Kidney glomerular epithelial cell (primary cell): ENCODE measurements around the gene COG7.

Source experiments
- DNase-seq: peaks from one replicate; lab custom pipeline; 2025; lab: John Stamatoyannopoulos, UW

The COG7 gene

DNA sequence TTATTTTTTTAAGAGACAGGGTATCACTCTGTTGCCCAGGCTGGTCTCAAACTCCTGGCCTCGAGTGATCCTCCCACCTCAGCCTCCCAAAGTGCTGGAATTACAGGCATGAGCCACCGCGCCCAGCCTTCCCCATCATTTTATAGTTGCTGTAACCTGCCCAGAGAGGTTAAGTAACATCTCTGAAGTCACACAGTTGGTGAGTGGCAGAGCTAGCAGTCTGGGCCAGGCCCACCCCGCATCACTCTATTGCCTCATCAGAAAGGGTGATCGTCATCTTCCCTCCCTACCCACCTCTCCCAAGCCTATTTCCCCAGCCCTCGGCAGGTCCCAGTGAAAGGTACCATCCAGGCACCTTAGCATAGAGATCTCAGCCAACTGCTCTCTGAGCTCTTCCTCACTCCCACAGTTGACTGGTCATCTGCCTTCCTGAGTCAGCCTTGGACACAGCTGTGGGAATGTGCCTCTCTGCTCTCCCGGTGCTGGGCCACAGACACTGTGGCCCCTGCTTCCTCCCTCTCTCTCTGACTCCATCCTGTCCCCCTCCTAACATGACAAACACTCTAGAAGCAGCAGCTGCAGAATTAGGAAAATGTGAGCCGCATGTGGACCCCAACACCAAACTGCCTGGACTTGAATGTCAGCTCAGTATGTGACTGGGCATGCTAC, 93.8 kb downstream of the COG7 start:
- DNase-seq = peak; percentile 32

DNA sequence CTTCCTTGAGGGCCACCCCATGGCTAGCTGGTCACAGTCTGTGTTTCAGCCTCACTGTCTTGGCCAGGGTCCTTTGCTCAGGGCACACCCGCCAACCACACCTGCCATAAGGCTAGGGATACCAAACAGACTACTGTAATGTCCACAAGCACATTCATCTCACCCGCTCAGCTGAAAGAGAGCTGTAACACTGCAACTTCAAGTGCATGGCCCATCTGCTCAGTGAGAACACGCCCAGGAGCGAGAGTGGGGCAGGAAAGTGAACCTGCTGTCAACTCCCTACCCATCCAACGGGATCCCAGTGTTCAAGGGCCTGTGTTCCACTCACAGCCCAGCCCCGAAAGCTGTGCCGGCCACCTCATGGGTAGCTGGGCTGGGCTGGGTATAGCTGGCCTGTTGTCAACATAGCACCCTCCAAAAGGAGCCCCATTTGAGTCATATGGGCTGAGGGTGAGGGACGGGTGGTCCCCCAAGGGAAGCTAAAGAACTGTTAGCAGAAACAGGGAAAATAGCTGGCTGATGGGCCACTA, 95.2 kb downstream of the COG7 start:
- no peak for DNase-seq

DNA sequence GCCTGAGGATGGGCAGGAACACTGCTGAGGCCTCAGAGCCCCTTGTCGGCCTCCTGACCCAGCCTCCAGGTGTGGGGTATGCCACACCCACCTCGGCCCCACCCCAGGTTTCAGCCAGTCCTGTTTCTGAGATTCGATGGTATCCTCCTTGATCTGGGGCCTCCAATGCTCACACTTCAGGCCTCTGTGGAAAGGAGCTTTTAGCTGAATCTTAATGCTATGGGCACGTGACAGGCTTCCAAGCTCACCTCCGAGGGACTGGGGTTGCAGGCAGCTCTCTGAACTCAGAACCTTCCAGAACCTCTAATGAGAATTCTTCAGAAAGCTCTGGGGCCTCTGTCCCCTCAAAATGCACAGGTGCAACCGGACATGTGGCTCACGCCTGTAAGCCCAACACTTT, 96.0 kb downstream of the COG7 start:
- no peak for DNase-seq

DNA sequence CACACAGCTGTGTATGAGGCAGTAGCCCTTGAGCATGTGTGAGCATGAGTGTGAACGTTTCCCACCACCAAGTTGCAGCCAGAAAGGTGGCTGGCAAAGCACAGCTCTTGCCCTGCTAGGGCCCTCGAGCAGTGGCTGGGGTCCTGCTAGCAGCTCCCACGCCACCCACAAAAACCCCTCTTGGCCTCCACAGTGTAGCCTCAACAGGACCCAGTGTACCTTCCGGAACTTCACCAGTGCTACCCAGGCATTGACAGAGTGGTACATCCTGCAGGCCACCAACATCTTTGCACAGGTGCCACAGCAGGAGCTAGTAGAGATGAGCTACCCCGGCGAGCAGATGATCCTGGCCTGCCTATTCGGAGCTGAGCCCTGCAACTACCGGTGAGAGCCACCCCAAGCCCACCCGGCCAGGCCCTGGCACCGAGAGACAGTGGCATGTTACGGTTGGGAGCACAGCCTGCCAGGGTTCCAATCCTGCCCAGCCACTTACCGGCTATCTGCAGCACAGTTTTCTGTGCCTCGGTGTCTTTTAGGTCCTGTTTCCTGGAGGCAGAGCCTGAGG, 97.8 kb downstream of the COG7 start:
- DNase-seq = no peak

DNA sequence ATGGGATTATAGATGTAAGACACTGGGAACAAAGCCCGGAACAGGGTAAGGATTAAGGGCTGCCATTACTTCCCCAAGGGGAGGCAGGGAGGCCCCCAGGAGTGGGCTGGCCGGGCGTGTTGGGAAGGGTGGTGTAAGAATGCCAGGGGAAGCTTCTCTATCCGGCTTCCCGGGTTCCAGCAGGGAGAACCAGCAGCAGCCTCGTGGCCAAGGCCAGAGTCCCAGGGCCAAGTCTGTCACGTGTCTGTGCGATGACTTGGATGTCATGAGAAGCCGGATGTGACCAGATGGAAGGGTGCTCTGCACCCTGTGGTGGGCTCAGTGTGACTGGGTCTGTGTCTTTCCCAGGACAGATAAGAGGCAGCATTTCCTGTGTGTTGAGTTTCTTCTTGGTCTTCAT, 98.7 kb downstream of the COG7 start:
- DNase-seq = no peak

DNA sequence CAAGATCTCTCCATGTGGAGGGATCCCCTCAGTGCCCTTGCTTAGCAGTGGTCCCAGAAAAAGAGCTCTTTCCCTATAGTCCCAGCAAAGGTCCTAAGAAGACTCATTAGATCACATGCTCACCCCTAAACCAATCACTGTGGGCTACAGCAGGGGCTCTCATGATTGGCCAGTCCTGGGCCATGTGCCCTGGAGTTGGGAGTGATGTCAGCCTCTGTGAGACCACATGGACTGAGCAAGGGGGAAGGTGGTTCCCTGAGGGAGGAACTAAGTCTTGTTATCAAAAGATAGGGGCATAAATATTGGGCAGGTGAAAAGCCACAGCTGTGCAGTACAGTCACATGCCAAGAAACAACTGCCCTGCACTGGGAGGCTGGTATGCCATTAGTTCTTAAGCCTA, 99.5 kb downstream of the COG7 start:
- no peak for DNase-seq

DNA sequence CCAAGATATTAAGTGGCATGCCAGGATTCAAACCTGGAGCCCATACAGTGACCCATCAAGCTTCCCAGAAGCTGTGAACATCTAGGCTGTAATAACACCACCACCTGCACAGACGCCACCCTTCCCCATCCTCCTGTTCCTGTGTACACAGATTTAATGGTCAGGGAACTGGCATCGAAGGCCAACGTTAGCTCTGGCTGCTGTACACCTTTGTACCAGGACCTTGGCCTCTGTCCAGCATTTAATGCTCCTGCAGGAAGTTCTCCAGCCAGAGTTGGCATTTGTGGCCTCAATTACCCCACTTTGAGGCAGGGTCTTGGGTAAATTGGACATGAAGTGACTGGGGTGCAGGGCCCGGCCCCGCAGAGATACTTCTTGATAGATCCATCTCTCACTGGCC, 101.6 kb downstream of the COG7 start:
- no peak for DNase-seq

DNA sequence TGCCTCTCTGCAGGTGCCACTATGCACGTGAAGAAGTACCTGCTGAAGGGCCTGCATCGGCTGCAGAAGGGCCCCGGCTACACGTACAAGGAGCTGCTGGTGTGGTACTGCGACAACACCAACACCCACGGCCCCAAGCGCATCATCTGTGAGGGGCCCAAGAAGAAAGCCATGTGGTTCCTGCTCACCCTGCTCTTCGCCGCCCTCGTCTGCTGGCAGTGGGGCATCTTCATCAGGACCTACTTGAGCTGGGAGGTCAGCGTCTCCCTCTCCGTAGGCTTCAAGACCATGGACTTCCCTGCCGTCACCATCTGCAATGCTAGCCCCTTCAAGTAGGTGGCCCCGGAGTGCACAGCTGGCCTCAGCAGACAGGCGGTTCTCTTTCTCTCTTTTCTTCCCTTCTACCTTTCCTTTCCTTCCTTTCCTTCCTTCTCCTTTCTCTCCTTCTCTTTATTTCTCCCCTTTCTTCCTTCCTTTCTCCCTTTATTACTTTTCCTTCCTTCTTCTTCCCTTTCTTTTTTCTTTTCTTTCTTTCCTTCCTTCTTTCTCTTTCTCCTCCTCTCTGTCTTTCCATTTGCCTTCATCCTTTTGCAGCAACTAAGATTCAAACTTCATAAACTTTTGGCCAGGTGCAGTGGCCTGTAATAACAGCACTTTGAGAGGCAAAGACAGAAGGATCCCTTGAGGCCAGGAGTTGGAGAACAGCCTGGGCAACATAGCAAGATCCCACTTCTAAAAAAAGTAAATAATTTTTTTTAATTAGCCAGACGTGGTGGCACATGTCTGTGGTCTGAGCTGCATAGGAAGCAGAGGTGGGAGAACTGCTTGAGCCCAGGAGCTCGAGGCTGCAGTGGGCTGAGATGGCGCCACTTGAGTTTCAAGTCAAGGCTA, 104.2 kb downstream of the COG7 start:
- no peak for DNase-seq

DNA sequence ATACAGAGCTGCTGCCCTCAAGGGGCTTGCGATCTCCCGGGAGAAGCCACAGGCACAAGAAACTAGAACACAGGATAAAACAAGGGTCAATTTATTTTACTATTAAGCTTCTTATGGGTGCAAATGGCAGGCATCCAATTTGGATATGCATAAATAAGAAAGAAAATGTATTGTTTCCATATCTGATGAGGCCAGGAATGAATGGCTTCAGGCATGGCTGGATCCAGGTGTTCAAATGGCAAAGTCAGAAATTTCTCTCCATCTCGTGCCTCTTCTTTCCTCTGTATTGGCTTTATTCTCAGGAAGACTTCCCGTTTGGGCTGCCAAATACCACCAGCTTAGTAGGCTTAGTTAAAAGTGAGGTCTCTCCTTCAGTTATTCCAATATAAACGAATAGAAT, 107.8 kb downstream of the COG7 start:
- DNase-seq = no peak

DNA sequence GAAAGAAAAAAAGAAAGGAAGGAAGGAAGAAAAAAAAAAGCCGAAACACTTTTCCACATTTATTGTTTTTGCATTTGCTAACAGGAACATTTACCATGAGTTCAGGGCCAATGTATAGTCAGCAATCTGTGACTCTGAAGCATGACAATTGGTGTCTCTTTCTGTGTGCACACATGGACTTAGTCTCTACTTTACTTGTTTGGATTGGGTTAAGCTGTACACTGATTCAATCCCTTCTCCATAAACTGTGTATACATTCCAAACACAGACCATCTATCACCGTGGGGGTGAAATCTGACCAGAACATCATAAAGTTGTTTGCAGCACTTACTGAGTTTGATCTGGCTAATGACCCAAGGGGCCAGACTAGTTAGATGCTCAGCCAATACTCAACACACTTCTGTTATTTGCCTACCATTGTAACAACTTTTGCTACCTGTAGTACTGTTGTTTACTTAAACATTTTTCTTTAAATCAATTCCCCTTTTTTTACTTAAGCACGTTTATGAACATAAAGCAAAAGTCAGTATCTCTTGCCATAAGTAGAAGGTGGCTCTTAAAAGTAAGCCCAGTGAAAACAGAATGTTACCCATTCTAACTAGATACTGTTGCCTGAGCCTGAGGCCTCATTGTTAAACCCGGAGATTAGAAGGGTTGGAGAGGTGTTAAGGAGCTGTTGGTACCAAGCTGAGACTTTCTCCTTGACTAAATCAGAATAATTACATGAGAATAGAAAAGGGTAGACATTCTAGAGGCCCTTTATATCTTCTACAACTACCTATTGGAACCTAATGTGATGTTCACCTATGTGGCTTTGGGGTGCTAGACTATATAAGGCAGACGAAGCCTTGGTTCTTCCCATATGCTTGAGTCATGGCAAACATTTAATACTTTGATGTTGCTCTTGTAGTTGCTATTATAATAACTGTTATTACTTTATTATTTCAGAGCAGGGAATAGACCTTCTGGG, 109.1 kb downstream of the COG7 start:
- DNase-seq = no peak

DNA sequence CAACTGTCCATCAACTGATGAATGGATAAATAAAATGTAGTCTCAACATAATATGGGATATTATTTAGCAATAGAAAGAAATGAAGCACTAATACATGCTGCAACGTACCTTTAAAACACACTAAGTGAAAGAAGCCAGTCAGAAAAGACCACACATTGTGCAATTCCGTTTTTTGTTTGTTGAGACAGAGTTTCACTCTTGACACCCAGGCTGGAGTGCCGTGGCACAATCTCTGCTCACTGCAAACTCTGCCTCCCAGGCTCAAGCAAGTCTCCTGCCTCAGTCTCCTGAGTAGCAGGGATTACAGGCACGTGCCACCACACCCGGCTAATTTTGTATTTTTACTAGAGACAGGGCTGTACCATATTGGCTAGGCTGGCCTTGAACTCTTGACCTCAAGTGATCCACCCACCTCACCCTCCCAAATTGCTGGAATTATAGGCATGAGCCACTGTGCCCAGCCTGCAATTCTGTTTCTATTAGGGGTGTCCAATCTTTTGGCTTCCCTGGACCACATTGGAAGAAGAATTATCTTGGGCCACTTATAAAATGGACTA, 110.8 kb downstream of the COG7 start:
- no peak for DNase-seq

DNA sequence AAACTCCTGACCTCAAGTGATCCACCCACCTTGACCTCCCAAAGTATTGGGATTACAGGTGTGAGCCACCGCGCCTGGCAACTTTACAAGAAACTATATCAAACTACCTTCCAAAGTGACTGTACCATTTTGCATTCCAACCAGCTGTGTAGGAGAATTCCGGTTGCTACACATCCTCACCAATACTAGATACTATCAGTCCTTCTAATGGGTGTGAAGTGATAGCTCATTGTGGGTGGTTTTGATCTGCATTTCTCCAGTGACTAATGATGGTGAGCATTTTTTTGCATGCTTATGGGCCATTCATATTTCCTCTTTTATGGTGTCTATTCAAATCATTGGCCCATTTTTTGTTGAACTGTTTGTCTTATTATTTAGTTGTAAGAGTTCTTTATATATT, 113.2 kb downstream of the COG7 start:
- DNase-seq = no peak
